Small intestine (tissue), 7 donors: ENCODE measurements around the gene AKAP7. TPM values are rescaled to one million over a fixed set of nuclear protein-coding genes. Genes with fewer than 3 reads are reported as not detected.

ENCODE experiments used
- DNase-seq, 2 donors: peaks; one replicate each; pipeline versions ENCODE4 v3.0.0 to v3.0.0-alpha.2; 2013
- FAIRE-seq: peaks from 2 replicates; lab custom pipeline; 2012; peaks lifted over from hg19 to GRCh38; lab: Jason Lieb, UNC
- H3K27ac ChIP-seq, 3 donors: one replicate each; pipeline ENCODE4 v1.5.1; 2013; ENCODE audit warnings: low read length in 2 of 3, mild to moderate bottlenecking in 2 of 3, control low read depth in 1 of 3, inconsistent platforms in 1 of 3, low read depth in 1 of 3, moderate library complexity in 1 of 3
- H3K27me3 ChIP-seq, 3 donors: one replicate each; pipeline ENCODE4 v1.6.1; 2013; ENCODE audit warnings: low read length in 3 of 3, inconsistent platforms in 1 of 3; ENCODE audit not compliant: control insufficient read depth in 3 of 3, insufficient read depth in 3 of 3
- H3K36me3 ChIP-seq, 3 donors: one replicate each; pipeline ENCODE4 v1.6.1; 2013; ENCODE audit warnings: low read length in 3 of 3, inconsistent platforms in 1 of 3, low read depth in 1 of 3, mild to moderate bottlenecking in 1 of 3, moderate library complexity in 1 of 3; ENCODE audit not compliant: control insufficient read depth in 3 of 3, insufficient read depth in 2 of 3
- H3K4me1 ChIP-seq, 3 donors: one replicate each; pipeline ENCODE4 v1.6.1; 2013; ENCODE audit warnings: low read length in 2 of 3, inconsistent platforms in 1 of 3, low read depth in 1 of 3, mild to moderate bottlenecking in 1 of 3, moderate library complexity in 1 of 3; ENCODE audit not compliant: control insufficient read depth in 3 of 3, insufficient read depth in 2 of 3
- H3K4me3 ChIP-seq, 3 donors: one replicate each; pipeline ENCODE4 v1.5.1; 2013; ENCODE audit warnings: low read length in 3 of 3, control low read depth in 1 of 3, inconsistent platforms in 1 of 3, low read depth in 1 of 3, mild to moderate bottlenecking in 1 of 3, moderate library complexity in 1 of 3
- H3K9me3 ChIP-seq, 2 donors: one replicate each; pipeline ENCODE4 v1.6.1; 2013; ENCODE audit warnings: low read depth in 1 of 2, low read length in 1 of 2; ENCODE audit not compliant: control insufficient read depth in 2 of 2, insufficient read depth in 1 of 2
- WGBS, 3 donors: extraction: QIAGEN DNeasy Blood & Tissue Kit; methylation state at CpG; one replicate each; pipeline ENCODE4 v1.1.7; 2013; 5-methylcytosine and 5-hydroxymethylcytosine counted together
- polyA plus RNA-seq, 4 donors: library from polyadenylated mRNA; stranded (reverse) in 3 of 4; unstranded in 1 of 4; fragments of 200-250 nt in 3 of 4; fragments of 120-200 nt in 1 of 4; gene quantifications; one replicate each; pipeline versions ENCODE4 v1.2.1 to v1.2.3, GENCODE V29; 2013
- donor health status: healthy with polysubstance abuse.
- donor health status: control.
- donor health status: control.
- donor health status: Bipolar disorder and iron deficiency.
- donor health status: healthy.

The AKAP7 gene
- polyA plus RNA-seq, 4 donors, result 9.2 to 85.5 (median 21.7) TPM

GRCh38 chr6:131226459-131227157, 91.3 kb downstream of the AKAP7 start:
- DNase-seq, result no peak
- no peak for FAIRE-seq
- 85 to 91% (median 89%) methylated on average over 5 of the region's 5 CpGs for WGBS, 3 donors
- Histone ChIP-seq H3K27ac (no peak overlapping the region), H3K27me3 (no peaks in the 10 kb centered on the region), H3K9me3 (no peaks in the 10 kb centered on the region), H3K36me3 (no peaks in the 10 kb centered on the region), H3K4me3 (no peak overlapping the region), H3K4me1 (no peaks in the 10 kb centered on the region)

DNA sequence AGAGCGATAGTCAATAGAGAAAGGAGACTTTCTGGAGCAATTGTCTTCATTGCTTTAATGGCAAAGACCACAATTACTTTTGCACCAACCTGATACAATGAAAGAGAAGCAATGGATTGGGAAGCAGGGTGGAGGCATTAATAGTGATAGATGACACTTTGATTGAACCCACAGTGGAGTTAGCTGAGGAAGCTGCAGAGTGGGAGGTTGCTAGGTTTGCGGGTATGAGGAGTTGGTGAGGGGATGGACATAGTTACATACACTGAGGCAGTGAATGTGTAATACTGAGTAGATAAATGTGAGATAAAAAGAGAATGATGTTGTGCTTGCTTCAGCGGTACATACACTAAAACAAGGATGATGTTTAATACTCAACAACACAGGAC, 91.9 kb downstream of the AKAP7 start:
- no peaks in the 10 kb centered on the region for H3K36me3 ChIP-seq
- no peaks in the 10 kb centered on the region for H3K27me3 ChIP-seq
- H3K4me1 ChIP-seq, result no peaks in the 10 kb centered on the region
- WGBS, 3 donors, result 96 to 100% (median 98%) methylated on average over 3 of the region's 3 CpGs
- H3K9me3 ChIP-seq, result no peaks in the 10 kb centered on the region
- no peak for DNase-seq
- H3K4me3 ChIP-seq, result no peak overlapping the region
- no peak overlapping the region for H3K27ac ChIP-seq
- no peak for FAIRE-seq

GRCh38 chr6:131231103-131231502, 95.8 kb downstream of the AKAP7 start:
- no peaks in the 10 kb centered on the region for H3K27me3 ChIP-seq
- H3K9me3 ChIP-seq, result no peaks in the 10 kb centered on the region
- no peaks in the 10 kb centered on the region for H3K36me3 ChIP-seq
- peak; percentile 61 for FAIRE-seq
- WGBS, 3 donors, result 82 to 92% (median 88%) methylated on average over 2 of the region's 2 CpGs
- no peak overlapping the region for H3K4me3 ChIP-seq
- no peak for DNase-seq
- H3K4me1 ChIP-seq, result no peaks in the 10 kb centered on the region
- no peak overlapping the region for H3K27ac ChIP-seq

DNA sequence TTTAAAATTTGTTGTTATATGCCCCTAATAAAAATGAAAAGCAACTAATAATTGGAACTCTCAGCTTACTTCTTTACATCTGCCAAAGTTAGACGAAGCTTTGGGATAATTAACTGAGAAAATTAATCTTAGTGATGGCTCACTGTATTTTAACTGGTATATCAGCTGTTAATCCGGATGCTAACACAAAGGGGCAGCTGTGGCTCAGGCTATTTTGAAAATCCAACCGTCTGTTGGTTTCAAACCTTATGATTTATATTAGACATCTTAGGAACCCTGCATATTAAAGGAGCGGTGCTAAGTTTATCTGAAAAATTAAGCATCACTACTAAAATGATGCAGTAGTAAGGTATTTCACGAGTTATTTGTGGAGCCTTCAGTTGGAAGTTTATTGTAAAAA, 96.6 kb downstream of the AKAP7 start:
- H3K4me1 ChIP-seq, result no peaks in the 10 kb centered on the region
- WGBS, 3 donors, result 80 to 92% (median 90%) methylated on average over 5 of the region's 5 CpGs
- H3K27ac ChIP-seq, result no peak overlapping the region
- no peaks in the 10 kb centered on the region for H3K9me3 ChIP-seq
- no peaks in the 10 kb centered on the region for H3K27me3 ChIP-seq
- no peak overlapping the region for H3K4me3 ChIP-seq
- no peak for DNase-seq
- no peak for FAIRE-seq
- no peaks in the 10 kb centered on the region for H3K36me3 ChIP-seq

GRCh38 chr6:131244942-131245341, 109.7 kb downstream of the AKAP7 start:
- H3K27me3 ChIP-seq, result no peaks in the 10 kb centered on the region
- H3K36me3 ChIP-seq, result no peaks in the 10 kb centered on the region
- no peak for FAIRE-seq
- no peak overlapping the region for H3K27ac ChIP-seq
- 81 to 89% (median 84%) methylated on average over 4 of the region's 4 CpGs for WGBS, 3 donors
- H3K4me3 ChIP-seq, result no peak overlapping the region
- no peaks in the 10 kb centered on the region for H3K4me1 ChIP-seq
- H3K9me3 ChIP-seq, result peaks cover 0 to 5% of the 10 kb centered on the region in 2 donors
- DNase-seq, result no peak

DNA sequence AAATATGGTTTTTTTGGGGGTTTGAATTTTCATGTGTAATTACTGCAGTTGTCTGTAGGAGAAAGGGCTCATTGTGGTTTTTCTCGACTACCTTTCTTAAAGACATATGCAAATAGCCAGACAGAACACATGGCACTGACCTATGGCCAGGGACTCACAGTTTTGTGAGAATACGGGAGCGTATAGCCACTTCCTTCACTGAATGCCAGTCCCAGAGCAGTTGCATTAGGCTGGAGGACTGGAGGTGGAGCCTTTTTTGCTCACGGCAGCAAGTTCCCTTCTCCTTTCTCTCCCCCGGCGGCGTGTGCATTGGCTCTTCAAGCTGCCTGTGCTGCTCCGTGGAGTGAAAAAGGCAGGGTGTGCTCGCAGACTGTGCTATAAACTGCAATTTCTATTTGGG, 114.9 kb downstream of the AKAP7 start:
- H3K4me1 ChIP-seq, result peaks cover 0 to 2% (median 0%) of the 10 kb centered on the region in 3 donors
- H3K9me3 ChIP-seq, result no peaks in the 10 kb centered on the region
- H3K4me3 ChIP-seq, result peak overlapping the region in 2 of 3 donors; percentile 58 to 60
- FAIRE-seq (no peak), DNase-seq (peak; percentile 79 to 91)
- WGBS, 3 donors, result 3 to 12% (median 5%) methylated on average over 9 of the region's 9 CpGs
- H3K27me3 ChIP-seq, result no peaks in the 10 kb centered on the region
- peak overlapping the region in 2 of 3 donors; percentile 7 to 65 for H3K27ac ChIP-seq
- no peaks in the 10 kb centered on the region for H3K36me3 ChIP-seq

GRCh38 chr6:131250936-131251335, 115.7 kb downstream of the AKAP7 start:
- FAIRE-seq, result no peak
- H3K27me3 ChIP-seq, result no peaks in the 10 kb centered on the region
- H3K27ac ChIP-seq, result peak overlapping the region in 1 of 3 donors; percentile 65
- peak in 1 of 2 donors; percentile 25 for DNase-seq
- peak overlapping the region in 2 of 3 donors; percentile 58 to 60 for H3K4me3 ChIP-seq
- WGBS, 3 donors, result 16 to 54% (median 40%) methylated on average over 3 of the region's 3 CpGs
- H3K4me1 ChIP-seq, result peaks cover 0 to 2% (median 0%) of the 10 kb centered on the region in 3 donors
- H3K36me3 ChIP-seq, result peaks cover 0 to 1% (median 0%) of the 10 kb centered on the region in 3 donors
- no peaks in the 10 kb centered on the region for H3K9me3 ChIP-seq

DNA sequence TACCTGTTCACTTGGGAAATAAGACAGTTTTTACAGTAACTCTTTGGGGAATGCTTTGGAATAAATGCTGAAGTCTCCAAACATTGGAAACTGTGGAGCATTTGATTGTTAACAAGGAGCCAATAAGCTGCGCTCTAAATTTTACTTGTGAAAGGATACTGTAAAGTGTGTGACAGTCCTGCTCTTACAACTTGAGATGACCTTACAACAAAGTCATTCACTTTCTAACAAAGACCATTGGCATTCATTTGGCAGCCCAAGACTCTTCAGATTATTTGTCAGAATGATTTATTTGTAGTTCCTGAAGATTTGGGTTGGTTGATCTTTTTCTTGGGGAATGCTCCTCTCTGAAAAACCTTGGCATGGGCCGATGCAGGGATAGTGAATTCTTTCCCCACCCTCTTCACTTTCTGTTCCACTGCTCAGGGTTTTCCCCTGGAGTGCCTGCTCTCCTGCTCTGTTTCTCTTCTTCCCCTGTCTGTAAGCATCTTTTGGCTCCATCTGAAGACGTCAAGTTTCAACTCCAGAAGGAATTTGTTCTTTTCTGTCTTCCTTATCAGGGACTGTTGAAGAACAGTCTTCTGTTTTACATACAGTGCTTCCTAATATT, 116.4 kb downstream of the AKAP7 start:
- FAIRE-seq (no peak), DNase-seq (peak; percentile 35 to 40)
- peaks cover 0 to 4% (median 2%) of the 10 kb centered on the region in 3 donors for H3K4me1 ChIP-seq
- H3K9me3 ChIP-seq, result no peaks in the 10 kb centered on the region
- 17 to 48% (median 30%) methylated on average over 3 of the region's 3 CpGs for WGBS, 3 donors
- H3K36me3 ChIP-seq, result peaks cover 0 to 2% (median 0%) of the 10 kb centered on the region in 3 donors
- peak overlapping the region in 1 of 3 donors; percentile 65 for H3K27ac ChIP-seq
- H3K4me3 ChIP-seq, result peak overlapping the region in 2 of 3 donors; percentile 58 to 60
- no peaks in the 10 kb centered on the region for H3K27me3 ChIP-seq
